ENCODE results near the gene PROCA1. TPM values are rescaled to one million over a fixed set of nuclear protein-coding genes. Genes with fewer than 3 reads are reported as not detected.

Gene PROCA1
- total and polyA plus RNA-seq, 2 of the 13 experiments (the other 11 are each of a cell fraction or from before 2014, with no cell fraction given), result 0.73 to 1.5 TPM

DNA sequence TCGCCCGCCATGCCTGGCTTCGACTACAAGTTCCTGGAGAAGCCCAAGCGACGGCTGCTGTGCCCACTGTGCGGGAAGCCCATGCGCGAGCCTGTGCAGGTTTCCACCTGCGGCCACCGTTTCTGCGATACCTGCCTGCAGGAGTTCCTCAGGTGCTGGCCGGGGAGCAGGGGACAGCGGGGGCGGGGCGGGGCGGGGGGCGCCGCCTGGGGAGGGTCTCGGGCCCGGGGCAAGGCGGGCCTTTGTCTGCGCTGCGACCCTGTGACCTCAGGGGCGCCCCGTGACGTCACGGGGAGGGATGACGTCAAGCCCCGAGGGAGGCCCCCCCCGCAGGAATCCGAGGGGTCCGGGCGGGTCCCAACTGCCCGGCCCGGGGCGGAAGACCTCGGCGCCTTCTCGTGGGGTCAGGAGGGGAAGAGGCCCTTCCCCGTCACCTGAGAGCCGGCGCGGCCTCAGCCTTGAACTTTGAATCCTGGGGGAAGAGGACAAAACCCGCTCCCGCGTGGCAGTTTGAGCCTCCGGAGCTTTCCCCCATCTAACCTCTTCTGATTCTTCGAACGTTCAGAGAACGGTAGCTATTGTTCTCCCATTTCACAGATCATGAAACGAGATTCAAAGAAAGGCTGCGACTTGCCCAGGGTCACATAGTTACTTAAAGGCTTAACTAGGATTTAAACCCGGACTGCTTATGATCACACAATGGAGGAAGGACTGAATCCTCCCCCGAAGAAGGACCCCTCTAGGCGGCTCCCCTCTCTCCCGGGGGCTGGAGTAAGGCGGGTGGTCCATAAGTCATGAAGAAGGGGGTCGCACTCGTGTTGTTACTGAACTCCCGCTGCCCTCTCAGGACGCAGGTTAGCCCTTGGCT lies 32.6 kb upstream of the PROCA1 start (continued):
- 0 out of 2 replicates have a peak, but pooled peaks have one; percentile 48 for TF ChIP-seq ZNF142 (CRISPR knock-in tag; IDR thresholded peaks at IDR 0.05)
- TF ChIP-seq POLR2AphosphoS5 (IDR thresholded peaks at IDR 0.05; ENCODE audit: low read depth, low read length), result no peak; the same call in 1 of the 2 replicates
- TF ChIP-seq ZNF232 (CRISPR knock-in tag; IDR thresholded peaks at IDR 0.05; ENCODE audit: borderline replicate concordance), result no peak
- 0 out of 2 replicates have a peak, but pooled peaks have one; percentile 5 for TF ChIP-seq ZNF546 (CRISPR knock-in tag; conservative IDR thresholded peaks at IDR 0.05)
- no peak for TF ChIP-seq ELF4 (CRISPR knock-in tag; IDR thresholded peaks at IDR 0.05; ENCODE audit: borderline replicate concordance)
- TF ChIP-seq E2F2 (CRISPR knock-in tag; IDR thresholded peaks at IDR 0.05; ENCODE audit: borderline replicate concordance), result 0 out of 2 replicates have a peak, but pooled peaks have one; percentile 20
- no peak for TF ChIP-seq GATA4 (IDR thresholded peaks at IDR 0.05; ENCODE audit: borderline replicate concordance, low read depth)
- TF ChIP-seq, protein P1, sequence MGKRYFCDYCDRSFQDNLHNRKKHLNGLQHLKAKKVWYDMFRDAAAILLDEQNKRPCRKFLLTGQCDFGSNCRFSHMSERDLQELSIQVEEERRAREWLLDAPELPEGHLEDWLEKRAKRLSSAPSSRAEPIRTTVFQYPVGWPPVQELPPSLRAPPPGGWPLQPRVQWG (CRISPR knock-in tag; IDR thresholded peaks at IDR 0.05; ENCODE audit: borderline replicate concordance, low read depth), result no peak
- TF ChIP-seq, protein P2, sequence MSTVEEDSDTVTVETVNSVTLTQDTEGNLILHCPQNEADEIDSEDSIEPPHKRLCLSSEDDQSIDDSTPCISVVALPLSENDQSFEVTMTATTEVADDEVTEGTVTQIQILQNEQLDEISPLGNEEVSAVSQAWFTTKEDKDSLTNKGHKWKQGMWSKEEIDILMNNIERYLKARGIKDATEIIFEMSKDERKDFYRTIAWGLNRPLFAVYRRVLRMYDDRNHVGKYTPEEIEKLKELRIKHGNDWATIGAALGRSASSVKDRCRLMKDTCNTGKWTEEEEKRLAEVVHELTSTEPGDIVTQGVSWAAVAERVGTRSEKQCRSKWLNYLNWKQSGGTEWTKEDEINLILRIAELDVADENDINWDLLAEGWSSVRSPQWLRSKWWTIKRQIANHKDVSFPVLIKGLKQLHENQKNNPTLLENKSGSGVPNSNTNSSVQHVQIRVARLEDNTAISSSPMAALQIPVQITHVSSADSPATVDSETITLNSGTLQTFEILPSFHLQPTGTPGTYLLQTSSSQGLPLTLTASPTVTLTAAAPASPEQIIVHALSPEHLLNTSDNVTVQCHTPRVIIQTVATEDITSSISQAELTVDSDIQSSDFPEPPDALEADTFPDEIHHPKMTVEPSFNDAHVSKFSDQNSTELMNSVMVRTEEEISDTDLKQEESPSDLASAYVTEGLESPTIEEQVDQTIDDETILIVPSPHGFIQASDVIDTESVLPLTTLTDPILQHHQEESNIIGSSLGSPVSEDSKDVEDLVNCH (CRISPR knock-in tag; IDR thresholded peaks at IDR 0.05), result no peak
- TF ChIP-seq, protein P3, sequence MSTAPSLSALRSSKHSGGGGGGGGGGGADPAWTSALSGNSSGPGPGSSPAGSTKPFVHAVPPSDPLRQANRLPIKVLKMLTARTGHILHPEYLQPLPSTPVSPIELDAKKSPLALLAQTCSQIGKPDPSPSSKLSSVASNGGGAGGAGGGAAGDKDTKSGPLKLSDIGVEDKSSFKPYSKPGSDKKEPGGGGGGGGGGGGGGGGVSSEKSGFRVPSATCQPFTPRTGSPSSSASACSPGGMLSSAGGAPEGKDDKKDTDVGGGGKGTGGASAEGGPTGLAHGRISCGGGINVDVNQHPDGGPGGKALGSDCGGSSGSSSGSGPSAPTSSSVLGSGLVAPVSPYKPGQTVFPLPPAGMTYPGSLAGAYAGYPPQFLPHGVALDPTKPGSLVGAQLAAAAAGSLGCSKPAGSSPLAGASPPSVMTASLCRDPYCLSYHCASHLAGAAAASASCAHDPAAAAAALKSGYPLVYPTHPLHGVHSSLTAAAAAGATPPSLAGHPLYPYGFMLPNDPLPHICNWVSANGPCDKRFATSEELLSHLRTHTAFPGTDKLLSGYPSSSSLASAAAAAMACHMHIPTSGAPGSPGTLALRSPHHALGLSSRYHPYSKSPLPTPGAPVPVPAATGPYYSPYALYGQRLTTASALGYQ (CRISPR knock-in tag; IDR thresholded peaks at IDR 0.05), result peak; percentile 19; the same call in 1 of the 2 replicates
- TF ChIP-seq SMARCE1 (IDR thresholded peaks at IDR 0.05; ENCODE audit: borderline replicate concordance), result no peak
- no peak for TF ChIP-seq SMARCC2 (IDR thresholded peaks at IDR 0.05)
- peak; percentile 57 for TF ChIP-seq MED8 (CRISPR knock-in tag; IDR thresholded peaks at IDR 0.05; ENCODE audit: insufficient replicate concordance)
- TF ChIP-seq SRY (CRISPR knock-in tag; IDR thresholded peaks at IDR 0.05), result 0 out of 2 replicates have a peak, but pooled peaks have one; percentile 55
- TF ChIP-seq, protein P4, sequence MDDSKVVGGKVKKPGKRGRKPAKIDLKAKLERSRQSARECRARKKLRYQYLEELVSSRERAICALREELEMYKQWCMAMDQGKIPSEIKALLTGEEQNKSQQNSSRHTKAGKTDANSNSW (CRISPR knock-in tag; IDR thresholded peaks at IDR 0.05; ENCODE audit: borderline replicate concordance), result no peak

Data from HepG2 (cell line).